Measurements from ENCODE around the gene UGT8.

The UGT8 gene

DNA sequence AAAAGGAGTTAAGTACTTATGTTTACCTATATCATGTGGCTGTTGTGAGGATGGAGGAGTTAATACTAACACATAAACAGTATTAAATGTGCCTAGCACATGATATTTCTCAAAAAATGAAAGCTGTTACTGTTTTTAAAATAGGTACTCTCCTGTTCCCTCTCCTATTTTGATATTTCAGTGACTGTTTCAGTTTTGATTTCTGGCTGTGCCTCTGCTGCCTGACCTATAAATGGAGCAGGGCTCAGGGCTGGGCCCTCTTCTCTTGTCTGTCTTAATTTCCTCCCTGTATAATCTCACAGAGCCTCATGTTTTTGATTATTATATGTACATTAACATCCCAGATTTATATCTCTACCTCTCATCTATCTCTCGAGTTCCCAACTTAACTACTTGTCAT lies 93.3 kb downstream of the UGT8 start:
- no peak for DNase-seq (ENCODE audit: low read depth in 2 of 2)

DNA sequence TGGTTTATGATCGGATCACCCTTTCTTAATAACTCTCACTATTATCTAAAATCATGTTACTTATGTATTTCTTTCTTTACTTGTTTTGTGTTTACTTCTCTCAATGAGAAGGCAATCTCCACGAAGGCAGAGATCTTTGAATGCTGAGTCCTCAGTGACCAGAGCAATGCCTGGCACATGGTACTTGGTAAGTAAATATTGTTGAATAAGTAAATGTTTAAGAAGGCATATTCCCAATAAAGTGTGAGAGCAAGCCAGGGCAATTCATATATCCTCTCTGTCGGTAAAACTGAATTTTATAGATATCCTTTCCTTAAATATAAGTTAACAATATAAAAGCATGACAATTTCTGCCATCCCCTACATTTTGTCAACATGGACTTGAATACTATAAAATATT lies 94.4 kb downstream of the UGT8 start:
- DNase-seq (ENCODE audit: low read depth in 2 of 2): no peak

DNA sequence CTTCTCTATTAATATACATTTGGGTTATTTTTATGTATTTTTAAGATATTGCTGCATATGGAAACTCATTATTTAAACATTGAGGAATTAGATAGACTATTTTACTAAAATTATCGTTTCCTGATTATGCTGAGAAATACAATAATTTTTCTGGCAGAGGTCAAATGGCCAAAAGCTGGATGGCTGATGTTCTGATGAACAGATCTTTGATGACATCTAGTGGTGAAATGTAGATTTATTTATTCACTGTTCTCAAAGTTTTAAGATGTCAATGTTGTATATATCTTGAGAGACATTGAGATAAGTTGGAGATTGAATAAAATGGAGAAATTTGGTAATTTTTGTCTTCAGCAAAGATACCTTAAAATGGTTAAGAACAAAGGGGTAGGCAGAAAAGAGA lies 96.2 kb downstream of the UGT8 start:
- no peak for DNase-seq (ENCODE audit: low read depth in 2 of 2)

DNA sequence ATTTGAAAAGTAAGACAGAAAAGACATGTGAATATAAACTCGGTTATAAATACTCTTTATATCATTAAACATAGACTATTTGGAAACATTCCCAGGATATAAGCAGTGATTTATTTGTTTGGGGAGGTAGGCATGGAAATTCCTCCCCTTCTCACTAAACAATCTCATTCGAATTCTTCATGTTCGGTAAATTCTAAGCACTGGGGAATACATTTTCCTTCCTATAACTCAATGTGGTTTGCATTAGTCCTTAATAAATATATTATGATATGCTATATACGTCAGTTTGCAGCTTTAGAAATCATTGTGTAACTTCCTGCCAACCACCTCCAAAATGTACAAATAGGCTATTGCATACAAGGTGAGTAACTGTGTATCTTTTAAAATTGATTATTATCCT lies 99.6 kb downstream of the UGT8 start:
- no peak for DNase-seq (ENCODE audit: low read depth in 2 of 2)

DNA sequence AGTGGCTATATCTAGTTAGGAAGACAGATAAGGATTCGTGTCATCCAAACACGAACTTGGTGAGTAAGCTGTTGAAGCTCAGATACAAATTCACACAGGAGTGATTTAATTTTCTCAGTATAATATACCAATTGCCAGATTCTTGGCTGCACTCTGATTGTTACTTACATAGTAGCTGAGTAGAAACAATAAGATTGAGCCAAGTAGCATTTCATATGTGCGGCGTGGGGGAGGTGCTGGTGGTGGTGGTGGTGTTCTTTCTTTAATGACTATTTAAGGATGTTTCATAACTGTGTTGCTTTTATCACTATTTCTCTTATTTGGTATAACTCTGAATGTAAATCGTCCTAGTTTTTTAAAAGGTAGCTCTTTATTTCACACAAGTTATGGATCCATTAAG lies 102.9 kb downstream of the UGT8 start:
- DNase-seq (ENCODE audit: low read depth in 2 of 2): no peak

DNA sequence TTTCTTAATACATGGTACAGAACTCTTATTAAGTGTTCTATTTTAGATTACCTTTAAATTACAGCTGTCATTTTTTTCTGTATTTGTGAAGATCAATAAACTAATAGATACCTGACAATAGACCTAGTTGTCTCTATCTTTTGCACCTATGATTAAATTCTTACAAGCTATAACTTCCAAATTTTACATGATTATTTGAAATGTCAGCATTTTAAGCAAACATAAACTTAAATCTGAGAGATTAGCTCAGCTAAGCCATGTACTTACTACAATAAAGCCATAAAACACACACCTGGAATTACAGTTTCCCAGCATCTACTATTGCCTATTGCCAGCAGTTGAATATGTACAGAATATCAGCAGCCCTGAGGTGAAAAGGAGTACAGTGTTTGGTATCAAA lies 118.8 kb downstream of the UGT8 start:
- DNase-seq (ENCODE audit: low read depth in 2 of 2): no peak

DNA sequence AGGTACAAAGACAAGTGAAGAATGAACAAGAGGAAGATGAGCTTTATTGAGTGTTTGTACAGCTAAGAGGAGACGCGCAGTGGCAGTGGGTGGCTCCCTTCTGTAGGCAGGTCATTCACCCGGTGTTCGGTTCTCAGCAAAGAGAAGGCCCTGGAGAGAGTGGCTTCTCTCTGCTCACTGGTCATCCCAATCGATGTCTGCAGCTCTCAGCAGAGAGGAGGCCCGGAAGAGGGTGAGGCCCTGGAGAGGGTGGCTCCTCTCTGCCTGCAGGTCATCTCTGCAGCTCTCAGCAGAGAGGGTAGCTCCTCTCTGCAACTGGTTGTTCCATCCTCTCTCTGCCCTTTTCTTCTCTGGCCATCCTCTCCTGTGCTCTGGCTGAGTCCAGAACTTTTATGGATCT lies 126.5 kb downstream of the UGT8 start:
- no peak for DNase-seq (ENCODE audit: low read depth in 2 of 2)

DNA sequence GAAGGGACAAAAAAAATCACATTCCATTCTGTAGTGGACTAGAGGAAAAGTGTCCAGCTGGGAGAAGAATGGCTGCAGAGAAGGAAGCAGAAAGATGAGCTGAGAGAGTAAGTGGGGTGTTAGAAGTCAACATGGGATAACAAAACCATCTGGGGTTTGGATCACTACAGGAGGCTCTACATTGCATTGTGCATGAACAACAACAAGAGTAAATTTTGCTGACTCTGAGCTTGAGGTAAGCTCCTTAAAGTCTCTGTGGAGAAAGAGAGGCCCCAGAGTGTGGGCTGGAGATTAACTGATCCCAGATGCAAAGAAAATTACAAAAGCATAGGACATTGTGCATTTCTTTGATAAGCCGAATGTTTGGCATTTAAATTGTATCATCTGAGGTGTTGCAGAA lies 128.9 kb downstream of the UGT8 start:
- no peak for DNase-seq (ENCODE audit: low read depth in 2 of 2)

Data from stimulated activated CD4-positive, alpha-beta T cell treated with anti-CD3 and anti-CD28 coated beads, Interleukin-1b, Interleukin-23, amount 100 ng/mL, for 1 hour (primary cell).